RPMI8226 (cell line): ENCODE measurements around the gene CD44.

Experiments
- DNase-seq: peaks from one replicate; pipeline ENCODE4 v3.0.0-alpha.2; 2015

CD44 gene

DNA sequence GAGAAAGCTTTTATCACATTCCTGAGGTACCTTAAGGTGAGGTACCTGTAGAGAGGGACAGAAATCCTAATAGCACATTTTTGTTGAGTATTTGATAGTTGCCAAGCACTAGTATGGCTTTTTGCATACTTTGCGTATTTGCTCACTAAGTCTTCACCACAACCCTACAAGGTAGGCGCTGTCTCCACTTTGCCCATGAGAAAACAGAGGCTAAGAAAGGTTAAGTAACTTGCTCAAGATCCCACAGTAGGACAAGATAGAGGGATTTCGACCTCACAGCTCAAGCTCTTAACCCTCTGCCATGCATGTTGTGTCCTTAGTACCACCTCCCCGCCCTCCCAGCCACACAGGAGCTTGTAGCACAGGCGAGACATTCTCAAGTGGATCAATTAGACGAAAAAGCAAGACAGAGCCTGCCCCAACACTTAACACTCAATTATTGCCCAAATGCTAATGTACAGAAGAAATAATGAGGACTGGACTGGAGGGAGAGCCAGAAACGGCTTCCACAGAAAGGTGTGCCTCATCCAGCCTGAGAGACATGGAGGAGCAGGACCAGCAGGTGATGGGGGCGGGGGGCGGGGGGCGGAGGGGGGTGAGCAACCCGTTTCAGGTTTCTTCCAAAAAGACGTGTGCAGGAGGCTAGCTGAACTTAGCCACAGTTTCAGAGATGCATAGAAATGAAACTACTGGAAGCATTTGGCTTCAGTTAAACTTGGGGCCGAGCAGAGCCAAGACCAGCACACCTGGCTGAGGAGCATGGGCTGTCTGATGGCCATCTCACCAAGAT lies 26.7 kb upstream of the CD44 start:
- no peak for DNase-seq

DNA sequence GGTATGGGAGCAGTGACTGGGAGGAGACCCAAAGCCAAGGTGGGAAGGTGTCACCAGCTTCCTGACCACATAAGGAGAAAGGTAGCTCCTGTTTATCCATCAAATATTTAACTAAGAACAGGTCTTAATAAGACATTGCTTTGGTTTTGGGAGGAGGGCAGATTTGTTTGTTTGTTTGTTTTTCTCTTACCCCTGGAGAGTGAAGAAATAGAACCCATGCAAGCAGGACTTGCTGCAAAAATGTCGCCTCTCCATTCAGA lies 26.2 kb upstream of the CD44 start:
- DNase-seq = no peak

DNA sequence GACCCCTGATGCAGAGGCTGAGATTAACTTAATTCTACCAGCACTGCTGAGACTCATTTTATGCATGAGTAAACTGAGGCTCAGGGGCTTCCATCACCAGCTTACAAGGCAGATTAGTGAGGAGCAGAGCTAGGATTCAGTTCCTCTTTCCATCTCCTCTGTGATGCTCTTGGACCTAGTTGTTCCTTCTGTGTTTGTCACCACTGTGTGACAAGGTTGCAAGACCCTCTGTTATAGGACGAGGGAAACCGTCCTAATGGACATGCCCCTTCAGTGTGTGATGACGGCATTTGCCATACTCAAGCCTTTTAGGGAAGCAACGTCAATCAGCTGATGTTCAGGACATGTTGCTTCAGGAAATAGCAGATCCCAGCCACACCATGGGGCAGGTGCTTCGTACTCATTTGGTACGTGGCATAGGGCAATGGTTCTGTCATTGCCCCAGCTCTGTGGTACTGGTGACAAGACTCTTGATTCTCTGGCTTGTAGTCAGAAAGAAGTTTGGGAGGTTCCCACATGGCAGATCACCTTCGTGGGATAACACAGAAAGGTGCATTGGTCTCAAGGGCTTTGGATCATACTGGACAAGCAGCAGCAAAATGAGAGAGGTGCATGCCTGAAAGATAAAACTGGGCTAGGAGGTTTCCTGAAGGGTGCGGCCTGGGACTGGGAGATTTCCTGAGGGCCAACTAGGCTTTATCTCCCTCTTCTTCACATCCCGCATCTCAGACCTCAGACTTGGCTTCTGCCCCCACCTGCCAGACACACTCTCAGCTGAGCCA lies 23.9 kb upstream of the CD44 start:
- DNase-seq = no peak

DNA sequence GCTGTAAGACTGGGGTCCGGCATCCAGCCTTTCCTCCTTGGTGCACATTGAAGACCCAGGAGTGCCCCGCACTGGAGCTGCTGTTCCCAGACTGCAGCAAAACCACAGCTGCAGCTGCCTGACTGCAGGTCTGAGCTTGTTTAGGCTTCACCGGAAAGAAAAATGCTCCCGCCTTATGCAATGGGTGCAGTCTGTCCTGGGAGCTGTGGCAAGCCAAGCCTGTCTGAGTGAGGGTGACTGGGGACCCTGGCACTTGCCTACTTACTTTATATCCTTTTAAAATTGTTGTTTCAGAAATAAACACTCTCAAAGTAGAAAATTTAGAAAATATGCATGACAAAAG lies 23.3 kb upstream of the CD44 start:
- DNase-seq = no peak

DNA sequence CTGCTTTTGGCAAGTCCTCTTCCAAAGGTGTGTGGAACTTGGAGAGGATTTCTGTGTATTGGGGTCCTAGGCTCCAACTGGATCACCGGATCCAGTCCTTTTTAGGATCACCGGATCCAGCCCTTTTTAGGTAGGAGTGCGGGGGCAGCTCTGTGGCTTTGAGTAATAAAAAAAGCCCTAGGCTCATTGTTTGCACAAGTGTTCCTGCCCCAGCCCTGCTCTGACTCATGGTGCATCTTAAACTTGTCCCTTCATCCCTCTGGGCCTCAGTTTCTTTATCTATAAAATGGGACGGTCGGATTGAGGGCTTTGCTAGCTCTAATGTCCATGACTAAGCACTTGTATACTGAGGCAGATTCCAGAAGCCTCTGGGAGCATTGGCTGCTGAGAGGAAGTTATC lies 22.7 kb upstream of the CD44 start:
- no peak for DNase-seq

DNA sequence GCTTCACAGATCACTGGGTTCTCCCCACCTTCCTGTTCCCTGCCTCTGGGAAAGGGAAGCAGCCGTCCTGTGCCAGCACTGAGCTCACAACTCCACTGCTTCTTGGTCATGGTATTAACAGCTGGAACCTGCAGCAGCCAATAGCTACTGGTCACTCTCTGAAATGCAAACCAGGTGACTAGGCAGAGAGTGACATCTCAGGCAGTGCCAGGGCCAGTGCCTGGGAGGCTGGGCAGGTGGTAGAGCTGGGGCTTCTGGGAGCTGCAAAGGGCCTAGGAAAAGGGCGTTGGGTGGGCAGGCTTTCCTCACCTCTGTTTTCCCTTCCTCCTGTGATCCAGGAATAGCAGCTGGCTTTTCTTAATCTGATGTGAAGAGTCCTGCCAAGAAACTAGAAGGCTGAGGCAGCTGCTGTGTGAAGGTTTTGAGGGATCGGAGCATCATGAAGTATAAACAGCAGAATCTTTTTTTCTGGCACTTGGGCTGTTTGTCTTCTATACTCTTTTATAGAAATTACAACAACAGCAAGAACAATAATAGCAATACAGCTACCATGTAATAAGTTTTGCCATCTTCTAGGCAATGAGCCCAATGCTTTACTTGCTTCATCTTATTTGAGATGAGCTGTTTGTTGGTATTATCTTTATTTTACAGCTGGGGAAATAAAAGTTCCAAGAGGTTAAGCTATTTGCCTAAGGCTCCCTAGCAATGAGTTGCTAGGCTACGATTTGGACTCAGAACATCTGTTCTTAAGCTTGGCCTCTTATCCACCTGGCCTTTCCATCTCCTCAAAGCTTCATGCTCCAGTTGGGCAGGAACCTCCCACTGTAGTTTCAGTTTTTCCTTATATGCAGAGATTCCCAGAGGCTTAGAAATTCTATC lies 22.0 kb upstream of the CD44 start:
- no peak for DNase-seq

DNA sequence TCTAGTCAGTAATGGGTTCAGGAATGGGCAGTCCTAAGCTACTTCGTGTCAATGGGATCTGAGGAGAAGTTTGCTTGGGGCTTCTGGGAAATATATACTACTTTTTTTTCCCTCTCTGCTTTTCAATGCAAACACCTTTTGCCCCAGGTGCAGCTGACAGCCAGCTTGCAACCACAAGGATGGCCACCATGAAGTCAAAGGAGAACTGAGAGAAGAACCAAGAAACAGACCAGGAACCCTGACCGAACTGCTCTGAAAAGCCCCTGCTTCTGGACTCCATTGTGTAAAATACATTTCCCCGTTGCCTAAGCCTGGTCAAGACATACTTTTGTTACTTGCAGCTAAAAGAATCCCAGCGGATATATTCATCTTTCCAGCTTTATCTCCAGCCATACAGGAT lies 20.1 kb upstream of the CD44 start:
- DNase-seq = no peak

DNA sequence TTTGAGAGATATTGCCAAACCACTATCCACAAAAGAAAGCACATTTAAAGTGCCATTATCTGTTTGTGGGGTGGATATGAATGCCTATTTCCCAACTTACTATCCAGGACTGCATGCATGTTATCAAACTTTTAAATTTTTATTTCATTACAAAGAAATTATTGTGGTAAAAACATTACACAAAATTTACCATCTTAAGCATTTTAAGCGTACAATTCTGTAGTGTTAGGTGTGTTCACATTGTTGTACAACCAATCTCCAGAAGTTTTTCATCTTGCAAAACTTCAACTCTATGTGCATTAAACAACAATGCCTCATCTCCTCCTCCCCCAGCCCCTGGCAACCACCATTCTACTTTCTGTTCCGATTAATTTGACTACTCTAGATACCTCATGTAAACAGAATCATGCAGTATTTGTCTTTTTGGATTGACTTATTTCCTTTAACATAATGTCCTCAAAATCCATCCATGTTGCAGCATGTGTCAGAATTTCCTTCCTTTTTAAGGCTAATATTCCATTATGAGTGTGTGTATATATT lies 17.6 kb upstream of the CD44 start:
- DNase-seq = no peak

DNA sequence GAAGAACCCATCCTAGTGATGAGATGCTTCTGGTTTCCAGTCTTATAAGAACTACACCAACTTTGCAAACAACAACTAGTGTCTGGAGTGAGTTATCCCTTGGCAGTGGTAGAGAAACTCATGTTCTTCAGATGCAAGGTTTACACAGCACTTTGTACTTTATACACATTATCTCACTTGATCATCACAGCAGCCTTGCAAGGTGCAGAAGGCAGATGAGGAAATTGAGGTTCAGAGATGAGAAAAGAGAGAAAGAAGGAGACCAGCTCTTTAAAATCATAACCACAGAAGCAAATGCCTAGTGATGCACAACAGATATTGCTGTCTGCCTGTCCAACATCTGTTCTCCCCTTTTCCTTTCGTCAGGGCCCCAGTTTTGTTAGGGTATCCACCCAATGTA lies 16.7 kb upstream of the CD44 start:
- no peak for DNase-seq

DNA sequence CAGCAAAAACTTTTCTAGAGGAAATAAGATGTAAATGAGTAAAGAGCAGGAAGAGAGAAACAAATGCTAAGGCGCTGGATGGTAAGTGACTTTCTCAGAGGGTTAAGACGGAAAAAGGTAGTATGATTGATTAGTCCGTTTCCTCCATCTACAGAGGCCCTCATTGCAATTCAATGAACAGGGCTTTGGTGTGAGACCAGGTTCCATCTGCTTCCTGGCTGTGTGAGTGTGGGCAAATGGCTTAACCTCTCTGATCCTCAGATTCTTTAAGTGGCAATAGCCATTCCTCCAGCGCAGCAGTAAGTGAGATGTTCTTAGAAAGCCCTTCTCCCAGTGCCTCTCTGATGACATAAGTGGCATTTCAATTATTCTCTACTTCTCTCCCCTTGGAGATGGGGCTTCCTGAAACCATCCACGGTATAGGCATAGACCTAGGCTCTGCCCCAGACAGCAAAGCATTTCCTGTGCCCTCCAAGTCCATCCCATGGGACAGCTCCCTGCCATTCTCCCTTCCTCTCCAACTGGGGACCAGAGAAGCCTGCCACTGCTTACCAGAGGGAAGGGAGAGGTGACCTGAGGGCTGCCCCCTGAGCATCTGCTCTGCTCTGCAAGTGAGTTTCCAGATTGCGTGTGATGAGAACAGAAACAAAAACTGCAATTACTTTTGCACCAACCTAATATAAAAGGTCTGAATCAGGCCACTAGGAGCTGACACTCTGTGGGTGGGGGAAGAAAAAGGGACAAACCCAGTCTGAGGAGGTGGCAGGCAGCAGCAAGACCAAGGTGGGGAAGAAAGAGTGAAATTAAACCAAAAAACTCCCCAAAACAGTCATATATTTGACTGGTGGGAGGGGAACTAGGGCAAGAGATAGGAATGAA lies 12.7 kb upstream of the CD44 start:
- DNase-seq = no peak

DNA sequence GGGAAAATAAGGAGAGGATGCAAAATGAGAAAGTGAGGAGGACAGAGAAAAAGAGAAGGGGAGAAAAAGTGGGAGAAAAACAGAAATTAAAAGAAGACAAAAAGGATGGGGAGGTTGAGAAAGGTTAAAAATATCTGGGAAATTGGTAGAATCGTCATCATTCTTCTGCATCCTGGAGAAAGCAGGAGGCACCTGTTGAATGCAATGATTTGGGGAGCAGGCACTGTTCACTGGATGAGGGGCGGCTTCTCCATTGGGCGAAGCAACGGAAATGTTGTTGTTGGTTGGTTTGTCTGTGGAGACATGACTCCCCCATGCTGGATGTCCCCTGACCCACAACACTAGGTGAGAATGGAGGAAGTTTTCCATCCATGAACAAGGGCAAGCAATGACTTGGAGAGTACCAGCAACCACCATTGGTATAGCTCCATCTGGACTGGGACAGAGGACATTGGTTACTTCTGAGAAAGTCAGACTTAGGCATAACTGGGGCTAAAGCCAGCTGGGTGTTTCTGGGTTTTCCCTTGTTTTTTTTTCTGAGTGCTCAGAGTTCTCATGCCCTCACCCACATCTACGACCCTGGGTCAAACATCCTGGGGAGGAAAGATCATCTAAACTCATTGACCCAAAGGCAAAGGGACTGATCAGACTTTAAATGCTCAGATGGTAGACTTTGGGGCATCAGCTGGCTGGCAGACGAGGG lies 11.9 kb upstream of the CD44 start:
- no peak for DNase-seq

DNA sequence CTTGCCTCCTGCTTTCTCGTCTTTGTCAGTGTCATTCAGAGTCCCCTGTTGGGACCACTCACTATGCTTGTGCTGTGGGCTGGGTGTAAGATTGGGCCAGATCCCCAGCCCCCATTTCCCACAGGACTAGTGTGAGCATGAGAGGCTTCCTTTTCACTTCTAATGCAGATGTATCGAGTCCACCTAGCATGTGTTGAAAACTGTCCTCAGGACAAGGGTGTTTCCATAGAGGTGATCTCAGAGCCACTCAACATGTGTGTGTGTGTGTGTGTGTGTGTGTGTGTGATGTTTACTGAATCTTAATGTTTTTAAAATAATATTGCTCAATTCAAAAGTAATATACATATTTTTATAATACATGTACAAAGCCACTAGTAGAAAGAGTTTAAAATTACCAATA lies 11.4 kb upstream of the CD44 start:
- no peak for DNase-seq

DNA sequence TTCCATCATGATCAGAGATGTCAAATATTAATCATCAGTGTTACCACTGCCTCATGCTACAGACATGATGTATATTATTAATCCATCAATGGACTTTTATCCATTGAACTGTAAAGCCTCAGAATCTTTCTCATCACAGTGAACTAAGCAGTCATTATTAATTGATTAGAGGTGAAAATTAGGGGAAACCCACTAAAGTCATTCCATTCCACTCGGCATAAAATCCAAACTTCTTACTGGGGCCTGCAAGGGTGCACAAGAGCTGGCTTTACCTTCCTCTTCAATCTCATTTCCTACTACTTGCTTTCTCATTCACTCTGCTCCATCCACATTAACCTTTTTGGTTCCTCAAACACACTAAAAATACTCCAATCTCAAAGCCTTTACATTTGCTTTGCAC lies 7.9 kb upstream of the CD44 start:
- no peak for DNase-seq

DNA sequence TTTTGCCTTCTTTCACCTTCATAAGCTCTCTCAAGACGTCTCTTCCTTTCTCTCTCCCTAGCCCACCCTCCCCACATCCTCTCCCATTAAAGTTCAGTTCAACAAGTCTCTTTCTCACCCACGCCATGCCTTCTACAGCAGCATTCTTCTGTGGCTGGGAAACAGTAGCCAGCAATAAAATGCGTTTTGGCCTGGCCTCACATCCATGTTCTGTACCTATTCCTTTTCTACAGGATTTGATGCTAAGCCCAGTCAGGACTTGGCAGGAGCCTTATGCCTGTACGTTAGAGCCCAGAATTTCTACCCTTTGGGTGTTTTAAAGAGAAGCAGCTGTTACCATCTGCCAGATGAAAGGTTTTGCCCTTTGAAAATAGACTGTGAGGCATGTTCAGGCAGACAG lies 7.1 kb upstream of the CD44 start:
- no peak for DNase-seq

DNA sequence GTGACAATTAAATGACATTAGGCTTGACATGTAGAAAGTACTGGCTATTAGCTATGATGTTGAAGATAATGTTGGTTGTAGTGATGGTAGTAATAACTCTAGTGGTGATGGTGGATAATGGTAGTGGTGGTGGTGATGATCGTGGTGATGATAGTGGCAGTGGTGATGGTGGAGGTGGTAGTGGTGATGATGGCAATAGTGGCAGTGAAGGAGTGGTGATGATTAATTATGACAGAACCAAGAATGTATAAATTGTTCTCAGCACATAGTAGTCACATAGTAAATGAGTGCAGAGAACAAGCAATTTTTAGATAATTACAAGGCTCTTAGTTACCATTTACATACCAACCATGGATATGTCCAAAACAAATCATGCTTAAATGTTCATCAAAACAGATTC lies 5.3 kb upstream of the CD44 start:
- no peak for DNase-seq

DNA sequence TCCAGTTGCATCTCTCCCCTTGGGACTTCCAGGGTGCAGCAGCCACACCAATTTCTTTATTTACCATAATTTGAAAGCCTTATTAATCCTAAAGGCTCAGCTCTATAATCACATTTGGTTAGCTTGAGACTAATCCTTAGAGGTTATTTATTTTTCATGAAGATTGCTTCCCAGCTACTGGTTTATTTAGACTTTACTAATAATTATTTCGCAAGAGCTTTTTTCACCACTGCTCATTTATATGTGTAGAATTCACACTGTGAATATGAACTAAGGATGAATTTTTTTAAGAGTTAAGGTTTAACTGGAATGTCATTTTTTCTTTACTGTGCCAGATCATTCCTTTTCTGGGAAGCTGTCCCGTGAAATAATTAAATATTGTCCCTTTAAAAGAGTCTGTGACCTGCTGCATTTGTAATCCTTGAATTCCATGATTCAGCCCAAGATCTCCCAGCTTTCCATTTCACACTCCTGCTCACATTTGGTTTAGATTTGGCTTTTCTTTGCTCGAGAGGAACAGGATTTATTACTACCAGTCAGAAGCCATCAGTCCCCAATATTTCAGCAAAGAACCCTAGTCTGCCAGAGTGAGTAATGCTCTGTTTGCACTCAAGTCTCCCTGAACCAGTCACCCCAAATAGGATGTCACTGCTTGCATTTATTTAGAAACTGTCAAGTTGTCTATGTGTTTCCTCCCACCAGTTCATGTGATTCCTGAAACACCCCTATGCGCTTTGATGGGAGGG lies 4.4 kb upstream of the CD44 start:
- DNase-seq = no peak

DNA sequence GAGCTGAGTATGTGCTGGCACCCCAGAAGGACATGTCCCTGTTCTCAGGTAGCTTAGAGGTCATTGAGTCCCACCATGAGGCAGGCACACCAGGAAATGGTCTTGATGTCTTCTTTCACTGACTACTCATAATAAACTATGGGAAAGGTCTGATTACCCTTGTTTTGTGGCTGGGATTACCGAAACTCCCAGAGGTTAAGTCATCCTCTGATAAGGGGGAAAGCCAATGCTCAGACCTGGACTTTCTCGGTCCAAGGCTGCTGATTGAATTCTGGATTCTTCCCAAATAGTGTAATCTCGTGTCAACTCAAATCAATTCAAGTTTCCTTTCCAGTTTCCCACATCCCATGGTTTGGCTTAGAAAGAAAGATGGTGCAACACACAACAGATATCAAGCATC lies 3.7 kb upstream of the CD44 start:
- no peak for DNase-seq

DNA sequence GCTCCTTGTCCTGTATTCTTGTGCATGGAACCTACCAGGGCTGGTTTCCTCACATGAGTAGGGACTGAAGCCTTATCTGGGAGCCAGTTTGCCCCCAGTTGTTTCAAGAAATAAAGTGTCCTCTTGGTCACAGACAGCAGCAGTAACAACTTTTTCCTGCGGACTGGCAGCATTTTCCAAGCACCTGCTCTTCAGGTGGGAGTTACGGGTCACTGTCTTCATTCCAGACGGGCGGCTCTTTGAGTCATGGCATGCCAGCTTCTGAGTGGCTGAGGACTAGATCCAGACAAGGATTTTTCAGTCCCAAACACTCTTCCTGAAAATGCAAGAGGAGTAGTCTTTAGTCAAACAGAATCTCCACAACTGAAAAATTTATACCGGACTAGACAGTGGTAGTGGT lies 2.7 kb upstream of the CD44 start:
- DNase-seq = no peak

DNA sequence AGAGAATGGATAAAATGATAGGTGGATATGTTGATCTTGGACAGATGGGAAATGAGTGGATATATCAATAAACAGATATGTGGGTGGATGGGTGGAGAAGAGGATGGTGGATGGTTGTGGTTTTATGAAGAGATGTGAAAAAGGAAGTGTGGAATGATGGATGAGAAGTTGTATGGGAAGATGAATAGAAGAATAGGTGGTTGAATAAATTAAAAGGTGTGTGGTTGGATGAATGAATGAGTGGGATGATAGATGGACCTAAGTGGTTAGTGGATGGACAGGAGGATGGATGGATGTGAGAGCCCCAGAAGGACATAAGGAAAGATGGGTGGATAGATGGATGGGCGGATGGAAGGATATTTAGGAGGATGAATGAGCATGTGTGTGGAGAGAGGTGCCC lies 913 bp upstream of the CD44 start:
- no peak for DNase-seq

DNA sequence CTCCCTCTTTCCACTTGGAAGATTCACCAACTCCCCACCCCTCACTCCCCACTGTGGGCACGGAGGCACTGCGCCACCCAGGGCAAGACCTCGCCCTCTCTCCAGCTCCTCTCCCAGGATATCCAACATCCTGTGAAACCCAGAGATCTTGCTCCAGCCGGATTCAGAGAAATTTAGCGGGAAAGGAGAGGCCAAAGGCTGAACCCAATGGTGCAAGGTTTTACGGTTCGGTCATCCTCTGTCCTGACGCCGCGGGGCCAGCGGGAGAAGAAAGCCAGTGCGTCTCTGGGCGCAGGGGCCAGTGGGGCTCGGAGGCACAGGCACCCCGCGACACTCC lies 397 bp upstream of the CD44 start:
- no peak for DNase-seq

DNA sequence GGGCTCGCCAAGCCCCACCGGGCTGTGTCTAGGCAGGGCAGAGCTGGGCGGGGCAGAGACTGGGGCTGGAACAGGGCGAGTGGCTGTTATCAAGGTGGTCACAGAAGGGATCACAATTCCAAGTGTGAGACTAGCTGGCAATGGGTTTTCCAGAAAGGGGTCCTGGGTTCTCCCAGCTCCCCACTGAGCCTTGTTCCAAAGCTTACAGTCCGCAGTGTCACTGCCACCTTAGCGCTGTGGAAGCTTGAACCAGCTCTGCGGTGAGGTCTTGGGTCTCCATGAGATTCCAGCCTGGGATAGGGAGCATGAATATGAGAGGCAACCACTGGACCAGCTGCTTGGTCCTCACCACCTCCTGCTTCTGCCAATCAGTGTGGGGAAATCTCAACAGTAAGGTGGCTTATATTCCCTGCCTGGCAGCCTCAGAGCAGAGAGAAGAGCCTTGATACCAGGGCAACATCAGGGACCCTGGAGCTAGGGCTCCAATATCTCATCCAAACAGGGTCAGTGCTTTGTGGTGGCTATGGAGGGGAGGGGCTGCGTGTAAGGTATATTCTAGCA lies 831 bp downstream of the CD44 start:
- no peak for DNase-seq
